MM.1S (cell line): ENCODE results near the gene PSENEN.

Experiments
- DNase-seq: peaks from one replicate; pipeline ENCODE4 v3.0.0-alpha.2; 2015
- H2AFZ ChIP-seq: fragments of 300-600 bp; sonication (generic); 2 replicates; pipeline ENCODE4 v1.6.0; 2016; ENCODE audit warnings: antibody characterized with exemption, low read length
- H3F3A ChIP-seq: fragments of 300-600 bp; sonication (generic); 2 replicates; pipeline ENCODE4 v1.6.1; 2016; ENCODE audit warnings: mild to moderate bottlenecking, antibody characterized with exemption, low read length, moderate library complexity, mixed read lengths; ENCODE audit not compliant: insufficient read depth
- H3K27ac ChIP-seq: fragments of 300-600 bp; sonication (generic); 2 replicates; pipeline ENCODE4 v1.5.1; 2016; ENCODE audit warnings: mild to moderate bottlenecking, low read length
- H3K27me3 ChIP-seq: fragments of 300-600 bp; sonication (generic); replicated peaks from 2 replicates; pipeline ENCODE4 v1.6.0; 2016; ENCODE audit warnings: low read length; ENCODE audit not compliant: insufficient read depth
- H3K36me3 ChIP-seq: fragments of 300-600 bp; sonication (generic); replicated peaks from 2 replicates; pipeline ENCODE4 v1.6.1; 2016; ENCODE audit warnings: mild to moderate bottlenecking, low read length, mixed read lengths; ENCODE audit not compliant: insufficient read depth
- H3K4me1 ChIP-seq: fragments of 300-600 bp; sonication (generic); 2 replicates; pipeline ENCODE4 v1.6.1; 2016; ENCODE audit warnings: low read length, mixed read lengths
- H3K4me2 ChIP-seq: fragments of 300-600 bp; sonication (generic); 2 replicates; pipeline ENCODE4 v1.6.0; 2016; ENCODE audit warnings: low read depth, low read length
- H3K4me3 ChIP-seq: fragments of 300-600 bp; sonication (generic); 2 replicates; pipeline ENCODE4 v1.5.1; 2016; ENCODE audit warnings: low read length, mixed read lengths
- H3K79me2 ChIP-seq: fragments of 300-600 bp; sonication (generic); 2 replicates; pipeline ENCODE4 v1.6.1; 2016; ENCODE audit warnings: mixed run types, low read length, mixed read lengths
- H3K9ac ChIP-seq: fragments of 300-600 bp; sonication (generic); 2 replicates; pipeline ENCODE4 v1.6.1; 2016; ENCODE audit warnings: low read length, mixed read lengths
- H3K9me2 ChIP-seq: fragments of 300-600 bp; sonication (generic); replicated peaks from 2 replicates; pipeline ENCODE4 v1.6.1; 2016; ENCODE audit warnings: mild to moderate bottlenecking, low read length, mixed read lengths; ENCODE audit not compliant: insufficient read depth
- H3K9me3 ChIP-seq: fragments of 300-600 bp; sonication (generic); replicated peaks from 2 replicates; pipeline ENCODE4 v1.6.1; 2016; ENCODE audit warnings: mild to moderate bottlenecking, low read length, mixed read lengths; ENCODE audit not compliant: insufficient read depth
- H4K20me1 ChIP-seq: fragments of 300-600 bp; sonication (generic); 2 replicates; pipeline ENCODE4 v1.6.1; 2016; ENCODE audit warnings: mild to moderate bottlenecking, low read length, moderate library complexity, mixed read lengths; ENCODE audit not compliant: insufficient read depth
- CTCF ChIP-seq: fragments of 300-600 bp; sonication (generic); IDR thresholded peaks from 2 replicates; pipeline ENCODE4 v1.5.1; 2016; ENCODE audit warnings: antibody characterized with exemption, low read length, mixed read lengths
- EZH2 ChIP-seq: fragments of 300-600 bp; sonication (generic); optimal IDR thresholded peaks from 2 replicates; pipeline ENCODE3; 2017; ENCODE audit warnings: low read depth, mild to moderate bottlenecking, antibody characterized with exemption, low read length, mixed read lengths
- EZH2phosphoT487 ChIP-seq: fragments of 300-600 bp; sonication (generic); IDR thresholded peaks from 2 replicates; pipeline ENCODE4 v1.6.1; 2018; ENCODE audit warnings: antibody characterized with exemption, low read length

Gene PSENEN

GRCh38 chr19:35739275-35740107 lies 6.0 kb upstream of the PSENEN start:
- Histone ChIP-seq H3K36me3 (no peaks in the 10 kb centered on the region), H3K4me3 (peak overlapping the region; percentile 68), H3K9me2 (no peaks in the 10 kb centered on the region), H2AFZ (no peak overlapping the region), H4K20me1 (no peaks in the 10 kb centered on the region), H3K9me3 (no peaks in the 10 kb centered on the region), H3K79me2 (peaks cover 10% of the 10 kb centered on the region), H3K27me3 (no peaks in the 10 kb centered on the region), H3F3A (peaks cover 27% of the 10 kb centered on the region; the same call in 1 of the 2 replicates), H3K27ac (no peak overlapping the region), H3K4me1 (peaks cover 18% of the 10 kb centered on the region), H3K9ac (peak overlapping the region; percentile 47; the same call in 1 of the 2 replicates), H3K4me2 (peak overlapping the region; percentile 76; the same call in 1 of the 2 replicates)
- DNase-seq: peak; percentile 5
- no peak for TF ChIP-seq CTCF
- TF ChIP-seq EZH2phosphoT487: no peak
- TF ChIP-seq EZH2: no peak

GRCh38 chr19:35740108-35740422 lies 5.4 kb upstream of the PSENEN start:
- Histone ChIP-seq H3K9me2 (no peaks in the 10 kb centered on the region), H4K20me1 (no peaks in the 10 kb centered on the region), H3K4me2 (peak overlapping the region; percentile 76; the same call in 1 of the 2 replicates), H3K9ac (peak overlapping the region; percentile 47; the same call in 1 of the 2 replicates), H3K79me2 (peaks cover 11% of the 10 kb centered on the region), H3K27ac (peak overlapping the region; percentile 22; the same call in 1 of the 2 replicates), H3K4me1 (peaks cover 18% of the 10 kb centered on the region), H3K27me3 (no peaks in the 10 kb centered on the region), H3F3A (peaks cover 27% of the 10 kb centered on the region; the same call in 1 of the 2 replicates), H3K36me3 (no peaks in the 10 kb centered on the region), H3K9me3 (no peaks in the 10 kb centered on the region), H2AFZ (peak overlapping the region; percentile 76), H3K4me3 (peak overlapping the region; percentile 68)
- no peak for DNase-seq
- TF ChIP-seq EZH2 (no peak), CTCF (no peak), EZH2phosphoT487 (no peak)

GRCh38 chr19:35740423-35741202 lies 4.8 kb upstream of the PSENEN start:
- TF ChIP-seq EZH2 (no peak), CTCF (peak; percentile 47)
- no peaks in the 10 kb centered on the region for H3K36me3 ChIP-seq
- H3K9ac ChIP-seq: peak overlapping the region; percentile 66
- no peaks in the 10 kb centered on the region for H4K20me1 ChIP-seq
- peak overlapping the region; percentile 87 for H3K4me2 ChIP-seq
- H3K4me1 ChIP-seq: peaks cover 18% of the 10 kb centered on the region
- H3K4me3 ChIP-seq: peak overlapping the region; percentile 68
- peak overlapping the region; percentile 90 for H3K27ac ChIP-seq
- no peaks in the 10 kb centered on the region for H3K9me2 ChIP-seq
- H3K9me3 ChIP-seq: no peaks in the 10 kb centered on the region
- peaks cover 12% of the 10 kb centered on the region for H3K79me2 ChIP-seq
- H3K27me3 ChIP-seq: no peaks in the 10 kb centered on the region
- peak; percentile 97 for DNase-seq
- peak overlapping the region; percentile 76 for H2AFZ ChIP-seq
- peaks cover 27% of the 10 kb centered on the region; the same call in 1 of the 2 replicates for H3F3A ChIP-seq
